ENCODE data around the gene BIRC7.

DNA sequence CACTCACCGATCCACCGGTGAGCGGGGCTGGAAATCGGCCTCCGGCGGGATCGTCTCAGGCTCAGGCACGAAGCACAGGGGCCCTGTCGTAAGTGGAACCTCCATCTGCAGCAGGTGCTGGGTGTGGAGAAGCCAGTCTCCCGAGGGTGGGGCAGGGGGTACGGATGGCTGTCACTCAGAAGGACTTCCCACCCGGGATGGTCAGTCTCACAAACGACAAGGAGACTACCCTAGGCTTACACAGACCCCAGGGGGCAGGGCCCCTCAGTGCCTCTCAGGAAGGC, 47.6 kb upstream of the BIRC7 start:
- no peak for TF ChIP-seq TAF1 (IDR thresholded peaks at IDR 0.05; ENCODE audit: low read depth, low read length)
- no peak for TF ChIP-seq POLR2A (IDR thresholded peaks at IDR 0.05; ENCODE audit: low read depth, low read length)
- TF ChIP-seq POU2F2 (IDR thresholded peaks at IDR 0.05; ENCODE audit: low read depth, low read length): no peak
- no peak for TF ChIP-seq POLR2AphosphoS5 (IDR thresholded peaks at IDR 0.05; ENCODE audit: low read depth, low read length)
